OCI-LY7 (cell line): ENCODE results near the gene PCDH18. TPM values are rescaled to one million over a fixed set of nuclear protein-coding genes. Genes with fewer than 3 reads are reported as not detected.

Experiments
- BruUV-seq: library from RNA; stranded (reverse); fragments of 400-500 nt; replicated peaks from 2 replicates; lab custom pipeline; 2021; lab: Mats Ljungman, UMichigan
- CTCF ChIA-PET: fragments of 300-600 bp; sonication (Branson Sonifier 250); formaldehyde crosslinking; loops from one replicate; lab custom pipeline; 2022; ENCODE audit warnings: antibody characterized with exemption; ENCODE audit not compliant: unreplicated experiment; lab: Charles Lee
- POLR2A ChIA-PET: fragments of 300-600 bp; sonication (Branson Sonifier 250); formaldehyde crosslinking; loops from one replicate; lab custom pipeline; 2022; ENCODE audit warnings: antibody characterized with exemption; lab: Charles Lee
- DNase-seq: peaks from one replicate; pipeline ENCODE4 v3.0.0-alpha.2; 2015; ENCODE audit warnings: low spot score
- H2AFZ ChIP-seq: fragments of 200-600 bp; sonication (generic), shearing (Covaris generic); 2 replicates; pipeline ENCODE4 v1.6.1; 2014; ENCODE audit warnings: mild to moderate bottlenecking, antibody characterized with exemption, low read length, moderate library complexity
- H3K27ac ChIP-seq: fragments of 200-600 bp; sonication (generic); 2 replicates; pipeline ENCODE4 v1.5.1; 2014; ENCODE audit warnings: mixed run types, low read depth, mild to moderate bottlenecking, moderate library complexity, low read length, inconsistent platforms; ENCODE audit not compliant: poor library complexity, severe bottlenecking
- H3K36me3 ChIP-seq: fragments of 200-600 bp; sonication (generic); 2 replicates; pipeline ENCODE4 v1.6.1; 2014; ENCODE audit warnings: mild to moderate bottlenecking, antibody characterized with exemption, low read length, moderate library complexity, mixed read lengths; ENCODE audit not compliant: insufficient read depth
- H3K4me1 ChIP-seq: fragments of 200-600 bp; sonication (generic); 2 replicates; pipeline ENCODE4 v1.5.1; 2014; ENCODE audit warnings: mild to moderate bottlenecking, low read length; ENCODE audit not compliant: insufficient read depth, poor library complexity, severe bottlenecking
- H3K4me2 ChIP-seq: fragments of 200-600 bp; sonication (generic); 2 replicates; pipeline ENCODE4 v1.6.1; 2014; ENCODE audit warnings: mild to moderate bottlenecking, low read length
- H3K4me3 ChIP-seq: fragments of 200-600 bp; sonication (generic); 2 replicates; pipeline ENCODE4 v1.5.1; 2014; ENCODE audit warnings: mild to moderate bottlenecking, low read depth, low read length; ENCODE audit not compliant: poor library complexity, severe bottlenecking
- H3K79me2 ChIP-seq: fragments of 200-600 bp; sonication (generic); 2 replicates; pipeline ENCODE4 v1.6.1; 2016; ENCODE audit warnings: low read depth, mild to moderate bottlenecking, low read length, moderate library complexity, mixed read lengths; ENCODE audit not compliant: insufficient read depth
- H3K9me2 ChIP-seq: fragments of 200-600 bp; sonication (generic); 2 replicates; pipeline ENCODE4 v1.6.1; 2016; ENCODE audit warnings: mild to moderate bottlenecking, low read length, mixed read lengths; ENCODE audit not compliant: insufficient read depth
- H3K9me3 ChIP-seq: fragments of 200-600 bp; sonication (generic); 2 replicates; pipeline ENCODE4 v1.6.1; 2014; ENCODE audit warnings: mild to moderate bottlenecking, mixed run types, low read length, mixed read lengths
- H4K20me1 ChIP-seq: fragments of 200-600 bp; sonication (generic); 2 replicates; pipeline ENCODE4 v1.6.1; 2014; ENCODE audit warnings: mild to moderate bottlenecking, antibody characterized with exemption, low read length, moderate library complexity, mixed read lengths; ENCODE audit not compliant: insufficient read depth
- CTCF ChIP-seq: fragments of 200-600 bp; sonication (generic); conservative IDR thresholded peaks from 2 replicates; pipeline ENCODE4 v1.5.1; 2014; ENCODE audit warnings: mild to moderate bottlenecking, antibody characterized with exemption, low read length, moderate library complexity, mixed read lengths
- EZH2phosphoT487 ChIP-seq: fragments of 200-600 bp; sonication (generic); IDR thresholded peaks from 2 replicates; pipeline ENCODE4 v1.6.1; 2018; ENCODE audit warnings: low read depth, borderline replicate concordance, mild to moderate bottlenecking, mixed run types, antibody characterized with exemption, low read length, moderate library complexity, mixed read lengths
- intact Hi-C: fragments of 100-400 bp; cut with micrococcal nuclease; formaldehyde crosslinking; loops from one replicate; pipeline ENCODE4 v1.10.0; 2022; ENCODE audit not compliant: unreplicated experiment
- total RNA-seq, 2 experiments: library from RNA; depleted of rRNA in 1 of 2; stranded (reverse); fragments of >200 nt in 1 of 2; shearing (Covaris generic) in 1 of 2; gene quantifications; 2 replicates each; pipeline ENCODE4 v1.2.3, GENCODE V29; 2014 to 2022

The PCDH18 gene
- total RNA-seq, 2 experiments from 2014 or later = not detected

- H3K9me2 ChIP-seq = no peaks in the 10 kb centered on the region
- H3K36me3 ChIP-seq = no peaks in the 10 kb centered on the region
- no peaks in the 10 kb centered on the region for H3K79me2 ChIP-seq
- TF ChIP-seq CTCF (no peak), EZH2phosphoT487 (no peak)
- no peaks in the 10 kb centered on the region for H3K4me1 ChIP-seq
- ChIA-PET CTCF (no interaction called here), POLR2A (no interaction called here)
- BruUV-seq = no TSS peak
- DNase-seq = no peak
- no peaks in the 10 kb centered on the region for H3K9me3 ChIP-seq
- H2AFZ ChIP-seq = no peak overlapping the region
- no peak overlapping the region for H3K27ac ChIP-seq
- H3K4me2 ChIP-seq = no peak overlapping the region
- no peaks in the 10 kb centered on the region for H4K20me1 ChIP-seq
- intact Hi-C loops = no loop called here
- H3K4me3 ChIP-seq = no peak overlapping the region
Observed at GRCh38 chr4:137536789-137537561, 4.7 kb upstream of the PCDH18 start.

GRCh38 chr4:137535718-137536117 lies 3.4 kb upstream of the PCDH18 start:
- Histone ChIP-seq H3K9me2 (no peaks in the 10 kb centered on the region), H3K79me2 (no peaks in the 10 kb centered on the region), H3K36me3 (no peaks in the 10 kb centered on the region), H2AFZ (no peak overlapping the region), H3K4me3 (no peak overlapping the region), H3K4me1 (no peaks in the 10 kb centered on the region), H4K20me1 (no peaks in the 10 kb centered on the region), H3K27ac (no peak overlapping the region), H3K4me2 (no peak overlapping the region), H3K9me3 (no peaks in the 10 kb centered on the region)
- TF ChIP-seq CTCF = no peak
- ChIA-PET POLR2A (no interaction called here), CTCF (no interaction called here)
- DNase-seq = no peak
- no TSS peak for BruUV-seq
- intact Hi-C loops = no loop called here

DNA sequence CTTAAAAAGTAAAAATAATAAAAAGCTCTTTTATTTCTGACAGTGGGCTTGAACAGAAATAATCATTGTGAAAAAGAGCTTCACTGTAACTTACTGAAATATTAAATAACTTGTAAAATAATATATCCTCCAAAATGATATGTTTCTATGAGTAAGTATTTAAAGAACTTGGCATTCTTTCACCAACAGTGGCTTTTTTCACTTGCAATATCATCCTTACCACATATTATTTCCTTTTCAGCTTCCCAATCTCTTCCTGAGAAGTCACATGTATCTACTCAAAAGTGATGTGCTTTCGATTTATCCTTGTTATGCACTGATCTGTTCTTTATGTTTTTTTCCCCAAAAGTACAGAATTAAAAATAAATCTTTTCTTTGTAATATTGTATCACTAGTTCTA lies 2.2 kb upstream of the PCDH18 start:
- Histone ChIP-seq H3K4me3 (no peak overlapping the region), H2AFZ (no peak overlapping the region), H3K4me2 (no peak overlapping the region), H4K20me1 (no peaks in the 10 kb centered on the region), H3K9me2 (no peaks in the 10 kb centered on the region), H3K27ac (no peak overlapping the region), H3K79me2 (no peaks in the 10 kb centered on the region), H3K9me3 (no peaks in the 10 kb centered on the region), H3K36me3 (no peaks in the 10 kb centered on the region), H3K4me1 (no peaks in the 10 kb centered on the region)
- CTCF ChIA-PET = no interaction called here
- DNase-seq = no peak
- no TSS peak for BruUV-seq
- POLR2A ChIA-PET = interaction anchor here (0.7 kb wide), 1 partner anchor 13 kb away, joined by 3 read pairs; no protein-coding TSS in a partner anchor
- TF ChIP-seq EZH2phosphoT487 (no peak), CTCF (no peak)
- intact Hi-C loops = no loop called here
